GM21786 (cell line): Measurements from ENCODE around the gene CCDC88C.

ENCODE experiments used
- ATAC-seq: cut with Tn5 transposase; IDR thresholded peaks from one replicate; pipeline ENCODE4 v1.9.1; 2021; ENCODE audit not compliant: unreplicated experiment

The CCDC88C gene

DNA sequence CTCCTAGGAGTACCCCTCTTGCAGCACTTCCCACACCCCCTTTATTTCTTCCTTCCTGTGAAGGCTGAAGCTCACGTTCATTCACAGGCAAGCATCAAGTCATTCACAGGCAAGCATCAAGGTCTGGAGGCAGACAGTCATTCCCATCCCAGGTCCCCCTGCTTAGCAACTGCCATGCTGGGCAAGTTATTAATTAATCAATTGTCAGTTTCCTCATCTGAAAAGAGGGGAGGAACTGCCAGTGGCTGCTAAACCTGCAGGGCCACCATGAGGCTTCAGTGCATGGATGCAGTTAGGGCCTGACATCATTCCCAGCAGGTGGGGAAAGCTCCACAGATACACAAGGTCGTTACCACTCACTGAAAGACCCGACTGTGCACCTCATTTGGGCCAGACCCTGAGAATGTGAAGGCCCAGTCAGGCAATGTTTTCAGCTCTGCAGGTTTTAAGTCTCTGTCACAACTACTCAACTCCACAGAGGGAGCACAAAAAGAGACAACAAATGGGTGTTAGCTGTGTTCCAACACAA, 88.1 kb downstream of the CCDC88C start:
- ATAC-seq = no peak

DNA sequence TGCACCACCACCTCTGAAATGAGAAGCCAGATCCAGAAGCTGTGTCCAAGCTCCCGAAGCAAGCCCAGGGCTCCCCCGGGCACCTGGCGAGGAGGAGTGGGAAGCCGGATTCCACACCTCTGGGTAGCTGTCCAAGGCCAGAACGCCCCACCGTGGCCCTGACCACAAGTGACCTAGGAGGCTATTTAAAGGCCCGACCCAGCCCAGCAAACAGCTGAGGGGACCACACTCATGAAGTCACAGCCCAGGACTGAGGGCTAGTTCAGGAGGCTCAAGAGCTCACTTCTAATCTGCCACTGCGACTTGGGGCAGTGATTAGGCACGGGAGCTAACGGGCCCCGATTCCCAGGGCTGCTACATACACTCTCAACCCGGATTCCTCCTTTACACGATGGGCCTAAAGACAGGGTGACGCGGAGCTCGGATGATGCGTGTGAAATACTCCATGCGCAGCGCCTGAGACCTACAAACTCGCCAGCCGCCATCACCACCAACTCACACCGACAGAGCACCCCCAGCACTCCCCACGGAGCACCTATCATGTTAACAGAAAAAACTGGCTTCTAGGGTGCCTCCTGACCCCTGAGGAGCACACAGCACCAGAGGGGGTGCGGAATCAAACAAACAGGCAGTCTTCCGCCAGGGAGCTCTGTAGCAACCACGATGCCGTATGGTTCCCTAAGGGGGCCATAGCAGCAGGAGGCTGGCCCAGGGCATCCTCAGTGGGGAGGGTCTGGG, 89.1 kb downstream of the CCDC88C start:
- ATAC-seq = no peak

DNA sequence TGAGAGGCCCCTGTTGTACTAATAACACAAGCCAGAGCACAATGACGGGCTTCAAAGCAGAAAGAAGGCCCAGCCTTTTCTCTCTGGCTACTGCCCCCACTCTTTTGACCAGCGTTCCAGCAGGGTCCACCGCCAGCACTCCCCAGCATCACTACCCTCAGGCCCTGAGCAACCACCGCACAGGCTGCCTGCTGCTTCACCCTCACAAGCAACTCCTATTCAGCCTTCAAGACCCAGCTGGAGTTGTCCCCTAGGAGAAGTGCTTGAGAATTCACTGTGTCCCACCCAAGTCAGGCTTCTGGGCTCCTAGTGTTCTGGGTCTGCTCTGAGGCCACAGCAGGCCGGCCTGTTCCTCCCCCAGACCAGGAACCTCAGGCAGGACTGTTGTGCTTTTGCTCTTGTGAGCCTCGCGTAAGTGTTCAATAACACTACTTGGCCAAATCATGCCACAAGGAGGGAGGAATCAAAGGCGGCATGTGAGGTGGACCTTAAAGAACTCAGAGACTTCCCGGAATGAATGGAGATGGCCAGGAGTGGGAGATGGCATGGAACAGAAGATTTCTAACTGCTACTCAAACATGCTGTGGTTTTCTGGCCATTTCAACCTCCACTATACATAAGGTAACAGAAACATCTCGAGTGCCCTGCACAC, 89.8 kb downstream of the CCDC88C start:
- ATAC-seq = no peak

DNA sequence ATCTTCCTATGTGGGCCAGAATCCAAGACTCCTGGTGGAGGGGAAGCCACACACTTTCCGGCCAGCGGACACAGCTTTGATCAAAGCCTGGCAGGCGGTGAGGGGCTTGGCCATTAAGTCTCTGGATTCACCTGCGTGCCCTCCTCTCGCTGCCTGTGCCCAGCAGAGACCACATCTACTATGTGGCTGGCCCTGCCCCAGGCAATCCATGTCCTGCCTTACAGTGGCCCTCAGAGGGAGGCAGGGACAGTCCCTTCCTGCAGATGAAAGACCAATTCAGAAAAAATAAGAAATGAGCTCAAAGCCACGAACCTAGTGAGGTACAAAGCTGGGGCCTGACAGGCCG, 90.4 kb downstream of the CCDC88C start:
- no peak for ATAC-seq

DNA sequence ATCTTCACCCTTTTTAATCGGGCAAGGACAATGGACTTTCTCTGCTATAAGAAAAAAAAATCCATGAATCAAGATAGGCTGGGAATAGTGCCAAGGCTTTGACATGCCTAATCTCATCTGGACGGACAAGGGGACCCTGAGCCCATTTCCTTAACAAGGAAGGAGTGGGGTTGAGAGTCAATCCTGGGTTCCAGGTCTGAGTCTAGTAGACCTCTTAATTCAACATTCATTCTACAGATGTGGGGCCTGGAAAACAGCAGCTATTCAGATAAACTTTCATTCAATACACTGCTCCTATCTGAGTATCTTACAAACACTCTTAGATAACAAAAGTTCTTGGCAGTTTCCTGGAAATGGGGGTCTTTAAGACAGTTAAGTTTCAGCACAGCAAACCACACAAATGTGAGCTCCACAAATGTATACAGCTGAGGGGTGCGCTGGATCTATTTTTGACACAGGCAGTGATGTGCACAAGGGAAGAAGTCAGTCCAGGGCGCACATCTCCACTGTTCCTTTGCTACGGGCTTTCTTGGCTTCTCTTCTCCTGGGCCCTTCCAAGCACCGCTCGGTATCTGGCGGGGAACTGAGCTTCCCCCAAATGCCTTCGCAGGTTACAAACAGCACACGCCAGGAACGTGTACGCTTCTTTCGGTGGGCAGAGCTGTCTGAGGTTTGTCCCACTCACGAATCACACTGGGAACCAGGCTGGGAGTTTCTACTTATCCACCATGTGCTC, 90.9 kb downstream of the CCDC88C start:
- ATAC-seq = no peak

DNA sequence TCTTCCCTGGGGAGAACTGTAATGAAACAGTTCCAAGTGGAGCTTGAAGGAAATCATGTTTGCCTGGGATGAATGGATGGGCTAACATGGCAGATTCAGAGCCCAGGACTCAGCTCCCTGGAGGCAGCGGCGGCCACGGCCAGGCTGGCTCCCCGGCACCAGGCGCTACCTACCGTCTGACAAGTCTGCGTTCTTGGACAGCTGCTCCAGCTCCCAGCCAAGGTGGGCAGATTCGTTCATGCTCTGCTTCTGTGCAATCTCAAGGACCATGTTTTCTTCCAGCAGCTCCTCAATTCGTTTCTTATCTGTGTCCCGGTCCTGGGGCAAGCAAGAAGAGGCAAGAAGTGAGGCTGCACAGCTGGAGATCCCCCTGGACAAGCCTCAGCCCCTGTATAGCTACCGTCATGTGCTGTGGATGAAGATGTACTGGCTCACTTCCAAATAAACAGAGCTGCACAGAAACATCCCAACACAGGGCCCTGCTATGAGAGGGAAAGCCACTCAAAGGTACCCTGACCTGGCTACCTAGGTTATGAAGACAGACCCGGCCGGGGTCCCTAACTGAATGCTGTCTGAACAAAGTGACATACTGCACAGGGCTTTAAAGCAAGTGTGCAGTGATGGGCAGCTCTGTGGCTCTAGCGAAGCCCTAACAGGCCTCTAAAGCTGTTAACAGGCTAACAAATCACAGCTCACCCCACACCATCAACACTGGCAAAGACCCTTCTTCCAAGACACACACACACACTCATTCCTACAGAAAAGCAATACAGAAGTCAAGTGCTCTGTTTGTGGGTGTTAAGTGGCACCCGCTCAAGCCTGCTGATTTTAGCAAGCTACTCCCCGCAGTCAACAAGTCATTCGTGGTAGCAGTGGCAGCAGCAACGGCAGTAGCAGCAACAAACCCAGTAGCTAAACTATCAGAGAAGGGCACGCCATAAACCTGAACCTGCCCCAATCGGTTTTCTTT, 92.7 kb downstream of the CCDC88C start:
- ATAC-seq = no peak

DNA sequence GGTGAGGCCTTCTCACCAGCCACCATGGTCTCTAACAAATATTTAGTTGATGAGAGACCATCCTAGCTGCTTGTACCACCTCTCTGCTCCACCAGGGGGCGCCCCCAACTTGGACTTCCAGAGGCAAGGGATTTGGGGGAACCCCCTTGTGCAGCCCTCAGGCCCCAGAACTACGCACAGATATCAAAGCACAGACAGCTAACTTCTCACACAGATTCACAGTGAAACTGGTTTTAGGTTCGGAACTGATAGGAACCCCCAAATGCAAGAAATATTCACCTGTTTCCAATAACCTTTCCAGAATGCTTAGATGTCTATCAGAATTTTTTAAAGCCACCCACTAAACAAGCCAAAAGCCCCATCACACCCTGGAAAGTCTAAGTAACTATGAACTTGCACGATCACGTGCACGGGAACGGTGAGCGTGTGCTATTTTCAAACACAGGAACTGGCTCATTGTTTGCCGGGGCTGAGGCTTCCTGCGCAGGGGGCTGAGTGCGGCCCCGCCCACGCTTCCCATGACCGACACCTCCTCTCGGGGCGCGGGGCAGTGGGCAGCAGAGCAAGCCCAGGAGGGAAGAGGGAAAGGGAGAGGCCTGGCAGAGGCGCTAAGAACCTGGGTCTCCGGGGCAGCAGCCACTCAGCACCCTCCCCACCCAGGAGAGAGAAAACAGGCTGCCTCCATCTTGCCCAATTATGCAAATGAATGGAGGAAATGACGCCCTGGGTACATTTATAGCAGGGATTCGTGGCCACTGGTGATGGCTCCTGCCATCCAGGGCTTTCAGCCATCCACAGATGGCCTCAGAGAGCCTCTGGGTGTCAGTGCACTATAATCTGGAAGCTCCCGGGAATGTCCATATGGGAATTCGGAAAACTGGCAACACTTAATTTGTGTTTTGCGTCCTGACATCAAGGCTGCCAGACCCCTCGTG, 93.7 kb downstream of the CCDC88C start:
- ATAC-seq = peak; percentile 66

DNA sequence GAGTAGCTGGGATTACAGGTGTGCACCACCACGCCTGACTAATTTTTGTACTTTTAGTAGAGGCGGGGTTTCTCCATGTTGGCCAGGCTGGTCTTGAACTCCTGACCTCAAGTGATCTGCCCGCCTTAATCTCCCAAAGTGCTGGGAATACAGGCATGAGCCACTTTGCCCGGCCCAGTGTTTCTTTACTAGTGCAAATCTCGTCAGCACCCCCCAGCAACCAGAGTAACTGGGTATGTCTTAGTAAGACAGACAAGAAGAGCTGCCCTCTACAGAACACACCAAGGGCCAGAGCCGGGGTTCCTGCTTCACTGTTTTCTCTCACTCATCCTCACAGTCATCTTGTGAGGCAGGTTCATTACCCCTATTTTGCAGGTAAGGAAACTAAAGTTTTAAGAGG, 94.6 kb downstream of the CCDC88C start:
- no peak for ATAC-seq

DNA sequence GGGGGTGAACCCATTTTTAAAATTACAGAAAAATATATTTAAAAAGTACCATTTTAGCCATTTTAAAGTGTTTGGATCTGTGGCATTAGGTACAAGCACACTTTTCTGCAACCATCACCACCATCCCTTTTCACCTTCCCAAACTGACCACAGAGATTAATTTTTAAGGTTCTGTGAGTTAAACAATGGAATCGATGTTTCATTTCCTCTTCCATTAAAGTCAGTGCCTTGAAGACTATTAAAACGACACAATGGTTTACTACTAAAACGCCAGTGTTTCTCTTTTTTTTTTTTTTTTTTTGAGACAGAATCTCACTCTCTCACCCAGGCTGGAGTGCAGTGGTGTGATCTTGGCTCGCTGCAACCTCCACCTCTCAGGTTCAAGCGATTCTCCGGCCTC, 95.0 kb downstream of the CCDC88C start:
- ATAC-seq = no peak

DNA sequence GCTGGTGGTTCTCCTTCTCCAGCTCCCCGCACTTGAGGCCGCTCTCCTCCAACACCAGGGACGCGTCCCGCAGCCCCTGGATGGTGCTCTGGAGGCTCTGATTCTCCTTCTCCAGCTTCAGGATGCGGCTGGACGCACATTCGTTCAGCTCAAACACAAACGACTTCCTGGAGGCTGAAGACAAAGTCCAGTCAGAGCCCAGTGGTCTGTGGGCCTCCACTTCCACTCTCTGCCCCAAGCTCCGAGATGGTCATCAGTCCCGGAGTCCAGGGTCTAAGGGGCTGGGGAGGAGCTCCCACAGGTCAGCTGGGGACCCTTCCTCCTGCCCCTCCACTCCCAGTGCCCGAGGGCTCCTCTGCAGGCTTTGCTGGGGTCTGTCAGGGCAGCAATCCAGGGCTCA, 96.5 kb downstream of the CCDC88C start:
- no peak for ATAC-seq

DNA sequence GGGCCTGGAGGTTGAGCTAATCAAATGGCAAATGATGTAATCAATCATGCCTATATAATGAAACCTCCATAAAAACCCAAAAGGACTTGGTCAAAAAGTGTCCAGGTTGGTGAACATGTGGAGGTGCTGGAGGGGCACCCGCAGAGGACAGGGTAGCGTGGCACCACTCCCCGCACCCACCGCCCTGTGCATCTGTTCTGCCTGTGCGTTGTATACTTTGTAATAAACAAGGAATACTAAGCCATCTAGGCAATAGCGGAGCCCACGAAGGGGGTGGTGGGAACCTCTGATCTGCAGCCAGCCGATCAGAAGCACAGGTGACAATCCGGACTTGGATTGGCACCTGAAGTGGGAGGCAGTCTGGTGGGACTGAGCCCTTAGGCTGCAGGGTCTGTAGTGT, 97.4 kb downstream of the CCDC88C start:
- no peak for ATAC-seq

DNA sequence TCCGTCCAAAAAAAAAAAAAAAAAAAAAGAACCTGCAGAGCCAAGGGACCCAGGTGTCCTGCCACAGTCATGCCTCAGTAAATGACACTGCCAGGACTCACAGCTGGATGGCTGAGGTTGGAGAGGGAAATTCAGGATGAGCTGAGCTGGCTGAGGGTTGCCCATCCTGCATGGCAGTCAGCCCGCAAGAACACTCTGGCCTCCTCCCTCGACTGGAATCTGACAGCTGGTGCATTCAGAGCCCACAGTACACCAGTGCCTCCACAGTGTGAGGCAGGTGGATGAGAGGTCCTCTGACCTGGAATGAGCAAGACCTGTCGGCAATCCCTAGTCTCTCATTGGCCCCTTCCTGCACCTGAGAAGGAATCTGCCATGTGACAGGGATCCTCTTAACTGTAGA, 98.7 kb downstream of the CCDC88C start:
- no peak for ATAC-seq

DNA sequence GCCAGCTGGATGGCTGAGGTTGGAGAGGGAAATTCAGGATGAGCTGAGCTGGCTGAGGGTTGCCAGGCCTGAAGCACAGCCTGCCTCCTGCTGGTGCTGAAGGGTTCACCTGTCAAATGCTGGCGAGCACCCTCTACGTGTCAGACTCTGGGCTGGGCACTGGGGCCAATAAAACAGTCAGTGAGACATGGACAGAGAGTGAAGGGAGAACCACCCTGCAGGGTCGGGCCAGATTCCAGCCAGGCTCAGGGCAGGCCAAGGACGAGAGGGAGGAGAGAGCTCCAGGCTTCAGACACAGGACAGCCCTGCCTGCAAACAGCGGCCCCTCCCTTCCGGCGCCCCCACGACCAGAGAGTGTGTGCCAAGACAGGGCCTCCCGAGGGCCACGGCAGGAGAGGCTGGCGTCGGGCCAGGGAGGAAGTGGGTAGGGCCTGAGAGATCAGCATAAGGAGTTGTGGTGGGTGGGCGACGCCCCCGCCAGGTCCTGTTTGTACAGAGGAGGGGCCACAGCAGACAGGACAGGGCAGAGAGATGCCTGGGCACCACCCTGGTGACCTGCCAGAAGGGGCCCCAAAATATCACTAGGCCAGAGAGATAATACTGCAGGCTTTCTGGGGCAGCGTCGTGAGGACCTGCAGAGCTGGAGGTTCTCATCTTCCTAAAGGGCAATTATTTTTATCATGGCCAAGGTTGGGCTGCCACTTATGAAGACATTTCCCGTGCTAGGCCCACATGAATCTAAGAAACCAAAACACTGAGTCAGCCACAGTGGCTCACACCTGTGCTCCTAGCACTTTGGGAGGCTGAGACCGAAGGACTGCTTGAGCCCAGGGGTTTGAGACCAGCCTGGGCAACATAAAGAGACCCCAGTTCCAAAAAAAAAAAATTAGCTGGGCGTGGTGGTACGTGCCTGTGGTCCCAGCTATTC, 100.0 kb downstream of the CCDC88C start:
- ATAC-seq = peak; percentile 27

DNA sequence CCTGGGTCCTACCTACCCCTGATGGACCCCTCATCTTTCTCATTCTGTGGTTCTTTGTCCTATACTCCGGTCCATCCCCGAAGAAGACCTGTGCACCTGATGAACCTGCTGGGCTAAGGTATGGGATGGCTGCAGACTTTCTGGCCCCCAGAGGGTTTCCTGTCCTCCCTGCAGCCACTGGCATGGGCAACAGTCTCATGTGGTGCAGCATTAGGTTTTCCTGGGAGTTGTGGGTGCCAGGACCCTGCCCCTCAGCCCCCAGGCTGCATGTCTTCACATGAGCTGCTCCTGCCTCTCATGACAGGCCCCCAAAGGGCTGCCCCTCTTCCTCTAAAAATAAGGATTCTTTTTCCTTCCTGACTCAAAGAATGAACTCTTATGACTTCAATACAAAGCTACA, 100.9 kb downstream of the CCDC88C start:
- ATAC-seq = no peak

DNA sequence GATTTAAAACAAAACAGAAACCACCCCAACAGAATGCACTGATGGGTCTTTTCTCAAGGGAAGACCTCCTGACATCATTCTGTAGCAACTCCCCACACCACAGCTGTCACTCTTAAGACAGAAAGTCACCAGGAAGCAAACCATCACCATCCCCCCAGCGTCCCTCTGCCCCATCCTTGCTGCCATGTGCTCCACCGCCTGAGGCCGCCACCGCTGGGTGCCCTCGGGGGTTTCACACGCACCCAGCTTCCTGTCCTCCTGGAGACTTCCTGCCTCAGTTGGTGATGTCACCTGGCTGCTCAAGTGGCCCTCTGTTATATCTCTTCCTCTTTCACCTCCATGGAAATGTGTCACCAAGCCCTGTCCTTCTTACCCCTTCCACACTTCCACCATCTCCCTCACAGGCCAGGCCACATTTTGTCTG, 101.8 kb downstream of the CCDC88C start:
- peak; percentile 89 for ATAC-seq

DNA sequence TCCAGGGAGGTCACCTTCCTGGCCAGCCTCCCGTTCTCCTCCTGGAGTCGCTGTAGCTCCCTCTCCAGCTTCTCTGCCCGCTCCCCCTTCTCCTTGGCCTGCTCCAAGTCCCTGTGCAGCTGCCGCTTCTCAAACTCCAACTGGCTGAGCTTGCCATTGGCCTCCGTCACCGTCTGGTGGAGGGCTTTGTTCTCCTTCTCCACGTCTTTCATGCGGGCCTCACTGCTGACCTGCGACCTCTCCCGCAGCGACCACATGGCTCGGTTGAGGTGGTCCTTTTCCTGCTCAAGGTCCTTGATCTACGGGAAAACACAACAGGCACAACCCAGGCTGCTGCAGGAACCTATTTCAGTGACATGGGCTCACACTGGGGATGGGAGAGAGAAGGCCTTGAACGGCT, 103.8 kb downstream of the CCDC88C start:
- ATAC-seq = no peak

DNA sequence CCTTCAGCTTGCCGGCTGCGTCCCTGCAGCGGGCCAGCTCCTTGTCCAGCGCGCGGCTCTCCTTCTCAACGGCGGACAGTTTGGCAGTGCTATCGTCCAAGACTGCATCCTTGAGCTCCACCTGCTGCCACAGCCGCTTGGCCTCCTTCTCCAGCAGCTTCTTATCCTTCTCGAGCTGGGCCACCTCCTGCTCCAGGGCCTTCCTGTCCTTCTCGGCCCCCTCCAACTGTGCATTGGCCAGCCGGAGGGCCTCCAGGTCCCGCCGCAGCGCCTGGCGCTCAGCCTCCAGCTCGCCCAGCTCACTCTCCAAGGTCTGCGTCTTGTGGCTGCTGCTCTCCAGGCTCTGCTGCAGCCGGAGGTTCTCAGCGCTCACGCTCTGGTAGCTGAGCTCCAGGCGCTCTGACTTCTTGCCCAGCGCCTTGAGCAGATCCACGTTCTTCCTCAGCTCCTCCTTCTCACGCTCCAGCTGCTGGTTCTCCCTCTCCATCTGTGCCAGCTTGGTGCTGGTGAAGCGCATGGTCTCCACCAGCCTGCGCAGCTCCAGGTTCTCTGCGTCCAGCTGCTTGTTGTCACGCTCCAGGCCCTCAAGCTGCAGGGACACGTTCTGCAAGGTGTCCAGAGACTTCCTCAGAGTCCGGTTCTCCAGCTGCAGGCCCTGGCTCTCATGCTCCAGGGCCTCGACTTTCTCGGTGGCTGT, 104.3 kb downstream of the CCDC88C start:
- no peak for ATAC-seq

DNA sequence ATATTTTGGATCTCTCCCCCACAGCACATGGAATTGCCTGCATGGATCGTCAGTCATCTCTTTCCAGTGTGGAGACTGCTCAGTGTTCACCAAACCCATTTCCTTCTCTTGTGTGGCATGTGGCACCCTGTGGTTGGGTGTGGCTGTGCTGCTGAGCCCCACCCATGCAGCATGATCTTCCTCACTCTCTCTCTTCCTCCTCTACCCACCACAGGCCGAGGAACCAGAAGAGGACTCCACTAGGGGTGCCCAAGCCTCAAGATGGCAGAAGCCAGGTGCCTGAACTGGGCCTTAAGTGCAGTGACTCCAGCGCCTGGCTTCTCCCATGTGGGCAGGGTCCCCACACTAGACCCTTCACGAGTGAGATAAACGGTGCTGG, 106.3 kb downstream of the CCDC88C start:
- ATAC-seq = no peak
